HepG2 (cell line): ENCODE measurements around the gene INA. TPM values are rescaled to one million over a fixed set of nuclear protein-coding genes. Genes with fewer than 3 reads are reported as not detected.

Experiments used
- BCL6 ChIP-seq: IDR thresholded peaks from 2 replicates; pipeline ENCODE4 v1.6.1; 2016; ENCODE audit warnings: missing genetic modification reagents, missing compliant biosample characterization
- EHMT2 ChIP-seq: fragments of 200-600 bp; sonication (generic); IDR thresholded peaks from 2 replicates; pipeline ENCODE4 v1.7.0; 2017; ENCODE audit warnings: antibody characterized with exemption, low read depth, low read length, borderline replicate concordance
- GATA4 ChIP-seq: sonication (generic); IDR thresholded peaks from 2 replicates; pipeline ENCODE4 v1.6.1; 2016; ENCODE audit warnings: antibody characterized with exemption, low read depth, borderline replicate concordance
- HBP1 ChIP-seq: IDR thresholded peaks from 2 replicates; pipeline ENCODE4 v1.6.1; 2016; ENCODE audit warnings: low read depth, control low read depth
- IKZF4 ChIP-seq: sonication (generic); formaldehyde crosslinking; IDR thresholded peaks from 2 replicates; pipeline ENCODE4 v1.5.1; 2020; ENCODE audit warnings: borderline replicate concordance, mild to moderate bottlenecking, low read depth, missing genetic modification reagents; ENCODE audit errors: not compliant biosample characterization
- KDM2A ChIP-seq: sonication (generic); formaldehyde crosslinking; IDR thresholded peaks from 2 replicates; pipeline ENCODE4 v1.4.0; 2020; ENCODE audit warnings: low read depth, missing genetic modification reagents, borderline replicate concordance
- NCOA5 ChIP-seq: sonication (generic); formaldehyde crosslinking; IDR thresholded peaks from 2 replicates; pipeline ENCODE4 v1.4.0; 2020; ENCODE audit warnings: missing genetic modification reagents
- RAD21 ChIP-seq: fragments of 450-650 bp; formaldehyde crosslinking; IDR thresholded peaks from 2 replicates; pipeline ENCODE4 v1.5.0; 2020; ENCODE audit warnings: mild to moderate bottlenecking
- SMAD9 ChIP-seq: sonication (generic); formaldehyde crosslinking; IDR thresholded peaks from 2 replicates; pipeline ENCODE4 v1.5.1; 2020; ENCODE audit warnings: mild to moderate bottlenecking, missing genetic modification reagents
- USF2 ChIP-seq, 2 experiments: sonication (generic) in 1 of 2; formaldehyde crosslinking in 1 of 2; IDR thresholded peaks; 2 replicates each; pipeline versions ENCODE4 v1.5.1 to v1.6.1; 2011 to 2020; ENCODE audit warnings: borderline replicate concordance in 1 of 2, low read depth in 1 of 2, low read length in 1 of 2, mild to moderate bottlenecking in 1 of 2, missing genetic modification reagents in 1 of 2, moderate library complexity in 1 of 2
- YEATS4 ChIP-seq: sonication (generic); formaldehyde crosslinking; IDR thresholded peaks from 2 replicates; pipeline ENCODE4 v1.4.0; 2020; ENCODE audit warnings: missing genetic modification reagents, borderline replicate concordance
- ZNF17 ChIP-seq: sonication (generic); formaldehyde crosslinking; IDR thresholded peaks from 2 replicates; pipeline ENCODE4 v1.5.0; 2020; ENCODE audit warnings: mild to moderate bottlenecking, missing genetic modification reagents
- ZNF280B ChIP-seq: sonication (generic); formaldehyde crosslinking; IDR thresholded peaks from 2 replicates; pipeline ENCODE4 v1.5.0; 2020; ENCODE audit warnings: missing genetic modification reagents, mild to moderate bottlenecking, borderline replicate concordance
- ZNF280D ChIP-seq: sonication (generic); formaldehyde crosslinking; IDR thresholded peaks from 2 replicates; pipeline ENCODE4 v1.5.1; 2020; ENCODE audit warnings: mild to moderate bottlenecking, missing genetic modification reagents
- ZNF329 ChIP-seq: sonication (generic); formaldehyde crosslinking; IDR thresholded peaks from 2 replicates; pipeline ENCODE4 v1.9.0; 2021; ENCODE audit warnings: low read depth, mild to moderate bottlenecking, missing genetic modification reagents
- ZNF552 ChIP-seq: sonication (generic); formaldehyde crosslinking; IDR thresholded peaks from 2 replicates; pipeline ENCODE4 v1.9.0; 2022; ENCODE audit warnings: missing genetic modification reagents, mild to moderate bottlenecking, borderline replicate concordance
- ZNF576 ChIP-seq: sonication (generic); formaldehyde crosslinking; IDR thresholded peaks from 2 replicates; pipeline ENCODE4 v1.4.0; 2020; ENCODE audit warnings: mild to moderate bottlenecking, missing genetic modification reagents
- ZNF883 ChIP-seq: sonication (generic); formaldehyde crosslinking; IDR thresholded peaks from 2 replicates; pipeline ENCODE4 v1.5.1; 2020; ENCODE audit warnings: mild to moderate bottlenecking, missing genetic modification reagents; ENCODE audit errors: not compliant biosample characterization
- ZSCAN5A ChIP-seq: sonication (generic); formaldehyde crosslinking; IDR thresholded peaks from 2 replicates; pipeline ENCODE4 v1.8.0; 2022; ENCODE audit warnings: mild to moderate bottlenecking, missing genetic modification reagents, borderline replicate concordance
- polyA plus RNA-seq, 8 experiments: library from polyadenylated mRNA; depleted of rRNA in 3 of 8; stranded (reverse) in 7 of 8; unstranded in 1 of 8; fragments of >200 nt; fragmentation: Illumina TruSeq in 4 of 8; extraction: Trizol in 4 of 8; gene quantifications; 2 replicates each; pipeline versions ENCODE4 v1.2.1 to v1.2.3, GENCODE V29; 2011 to 2016; ENCODE audit warnings: low read depth in 4 of 8, missing spikeins in 1 of 8, mixed read lengths in 1 of 8; ENCODE audit not compliant: insufficient read depth in 1 of 8
- total RNA-seq, 5 experiments: library from RNA; depleted of rRNA; stranded (reverse); fragments of >200 nt; fragmentation: Illumina TruSeq; extraction: Trizol; gene quantifications; 2 replicates each; pipeline ENCODE4 v1.2.3, GENCODE V29; 2016; ENCODE audit warnings: low read depth in 1 of 5

INA gene
- total and polyA plus RNA-seq, 2 of the 13 experiments (the other 11 are each of a cell fraction or from before 2014, with no cell fraction given): 0.04 to 0.13 TPM

- TF ChIP-seq HBP1 (0 out of 2 replicates have a peak, but pooled peaks have one; percentile 37), ZNF280D (CRISPR knock-in tag) (no peak), RAD21 (CRISPR knock-in tag) (no peak), IKZF4 (CRISPR knock-in tag) (peak; percentile 52), NCOA5 (CRISPR knock-in tag) (no peak), ZNF552 (CRISPR knock-in tag) (no peak), ZSCAN5A (CRISPR knock-in tag) (no peak), USF2 (IDR thresholded peaks at IDR 0.05; ENCODE audit: low read depth, low read length) (no peak), USF2 (CRISPR knock-in tag; IDR thresholded peaks at IDR 0.05; ENCODE audit: borderline replicate concordance) (no peak), ZNF280B (CRISPR knock-in tag) (no peak), SMAD9 (CRISPR knock-in tag) (no peak), KDM2A (CRISPR knock-in tag) (0 out of 2 replicates have a peak, but pooled peaks have one; percentile 28), YEATS4 (CRISPR knock-in tag) (no peak), ZNF17 (CRISPR knock-in tag) (no peak), ZNF329 (CRISPR knock-in tag) (no peak), ZNF883 (CRISPR knock-in tag) (peak; percentile 28), BCL6 (CRISPR knock-in tag) (0 out of 2 replicates have a peak, but pooled peaks have one; percentile 17), GATA4 (no peak), EHMT2 (peak; percentile 99), ZNF576 (CRISPR knock-in tag) (no peak)
These were observed 1.9 kb downstream of the INA start (continued) for GRCh38 chr10:103278862-103279298.
